ENCODE measurements around the gene EMCN. TPM values are rescaled to one million over a fixed set of nuclear protein-coding genes. Genes with fewer than 3 reads are reported as not detected.

The EMCN gene
- total and polyA plus RNA-seq, 2 of the 8 experiments (the other 6 are each of a cell fraction or from before 2014, with no cell fraction given) = not detected

DNA sequence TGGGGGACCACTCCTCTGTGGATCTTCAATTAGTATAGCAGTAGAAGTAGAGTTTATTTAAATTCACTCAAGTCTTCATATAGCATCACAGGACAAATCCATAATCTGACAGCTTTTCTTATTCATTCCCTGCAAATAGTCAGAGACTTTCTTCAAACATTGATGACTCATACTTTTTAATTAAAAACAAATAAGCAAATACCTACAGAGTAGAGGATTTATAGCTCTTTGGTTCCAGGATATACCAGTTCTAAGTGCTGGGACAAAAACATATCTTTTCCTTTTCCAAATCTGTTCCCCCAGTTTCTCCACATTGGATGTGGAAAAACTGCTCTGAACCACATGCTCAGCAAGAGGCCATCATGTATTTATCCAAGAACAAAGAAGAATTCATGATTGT, 24.1 kb downstream of the EMCN start:
- Histone ChIP-seq H2BK15ac (ENCODE audit: low read length) (no peak overlapping the region), H2BK120ac (replicated peaks; ENCODE audit: low read depth, low read length) (no peak overlapping the region), H3K36me3 (ENCODE audit: control insufficient read depth in 2 of 4, insufficient read depth in 4 of 4, low read length in 3 of 4) (no peaks in the 10 kb centered on the region), H3K23ac (ENCODE audit: insufficient read length) (no peak overlapping the region), H3K56ac (replicated peaks; ENCODE audit: insufficient read length, low read depth, low read length) (no peak overlapping the region), H2BK12ac (ENCODE audit: low read depth, low read length) (no peak overlapping the region), H3K4me1 (replicated peaks in 1 of 4; ENCODE audit: control insufficient read depth in 3 of 4, insufficient read depth in 4 of 4, low read length in 3 of 4) (no peaks in the 10 kb centered on the region), H3K79me2 (ENCODE audit: control insufficient read depth in 1 of 2, insufficient read depth in 2 of 2, low read length in 2 of 2) (no peaks in the 10 kb centered on the region), H3K27ac (ENCODE audit: low read depth, low read length) (no peak overlapping the region), H3K14ac (ENCODE audit: insufficient read length) (no peak overlapping the region), H3K79me1 (ENCODE audit: low read depth, low read length) (no peaks in the 10 kb centered on the region), H3K4me3 (ENCODE audit: extremely low read depth in 1 of 4, insufficient read depth in 2 of 4, low read depth in 3 of 4, low read length in 4 of 4) (no peak overlapping the region), H2BK20ac (ENCODE audit: low read length) (no peak overlapping the region), H3K4me2 (ENCODE audit: insufficient read depth in 1 of 2, low read depth in 2 of 2, low read length in 2 of 2) (no peak overlapping the region), H4K5ac (ENCODE audit: insufficient read length, low read depth, low read length) (no peak overlapping the region), H3K18ac (ENCODE audit: extremely low read depth, low read length) (no peak overlapping the region), H3K23me2 (ENCODE audit: low read depth, low read length) (no peaks in the 10 kb centered on the region), H3K9ac (replicated peaks in 1 of 4; ENCODE audit: extremely low read depth in 1 of 4, low read depth in 3 of 4, low read length in 3 of 4) (no peak overlapping the region), H2AFZ (ENCODE audit: low read length) (no peak overlapping the region), H2AK5ac (ENCODE audit: low read depth, low read length) (no peak overlapping the region), H3K4ac (replicated peaks; ENCODE audit: insufficient read length, low read depth, low read length) (no peak overlapping the region), H4K91ac (replicated peaks; ENCODE audit: insufficient read length, low read length) (no peak overlapping the region), H4K8ac (ENCODE audit: extremely low read depth, insufficient read depth, low read length) (no peak overlapping the region), H3K9me3 (ENCODE audit: insufficient read depth in 2 of 2, low read depth in 1 of 2, low read length in 1 of 2) (no peaks in the 10 kb centered on the region), H3K27me3 (replicated peaks in 1 of 4; ENCODE audit: control insufficient read depth in 3 of 4, extremely low read depth in 1 of 4, insufficient read depth in 3 of 4, low read length in 3 of 4) (no peaks in the 10 kb centered on the region), H2BK5ac (ENCODE audit: low read depth, low read length) (no peak overlapping the region), H4K20me1 (replicated peaks in 1 of 2; ENCODE audit: control insufficient read depth in 1 of 2, insufficient read depth in 2 of 2, low read length in 2 of 2) (no peaks in the 10 kb centered on the region)
- ChIA-PET CTCF (ENCODE audit: partially characterized antibody) (no interaction called here), POLR2A (ENCODE audit: partially characterized antibody) (no interaction called here)
- TF ChIP-seq TAF1 (IDR thresholded peaks at IDR 0.05; ENCODE audit: low read depth, low read length) = no peak
- no peak for TF ChIP-seq POU5F1 (IDR thresholded peaks at IDR 0.05; ENCODE audit: low read depth, low read length)
- TF ChIP-seq EZH2 (IDR thresholded peaks at IDR 0.05; ENCODE audit: low read depth, low read length, severe bottlenecking) = no peak
- no peak for TF ChIP-seq HDAC2 (IDR thresholded peaks at IDR 0.05; ENCODE audit: borderline replicate concordance in 1 of 2, low read depth in 2 of 2, low read length in 2 of 2)
- TF ChIP-seq KDM4A (IDR thresholded peaks at IDR 0.05; ENCODE audit: low read depth, low read length, severe bottlenecking) = no peak
- TF ChIP-seq SRF (IDR thresholded peaks at IDR 0.05; ENCODE audit: low read depth, low read length) = no peak
- no peak for TF ChIP-seq ASH2L (IDR thresholded peaks at IDR 0.05; ENCODE audit: low read length)
- no peak for TF ChIP-seq BCL11A (IDR thresholded peaks at IDR 0.05; ENCODE audit: low read depth in 2 of 2, low read length in 2 of 2)
- TF ChIP-seq KDM1A (IDR thresholded peaks at IDR 0.05; ENCODE audit: borderline replicate concordance, low read length) = no peak
- TF ChIP-seq SIN3A (conservative IDR thresholded peaks at IDR 0.05 in 1 of 2, IDR thresholded peaks at IDR 0.05 in 1 of 2; ENCODE audit: low read depth in 1 of 2, low read length in 2 of 2) = no peak
- no peak for TF ChIP-seq SIRT6 (IDR thresholded peaks at IDR 0.05; ENCODE audit: low read length)
- no peak for TF ChIP-seq POLR2A (IDR thresholded peaks at IDR 0.05; ENCODE audit: control extremely low read depth in 1 of 2, low read depth in 2 of 2, low read length in 2 of 2)
- TF ChIP-seq TAF7 (optimal IDR thresholded peaks at IDR 0.05; ENCODE audit: borderline replicate concordance, low read depth, low read length) = no peak
- FAIRE-seq (no peak), DNase-seq (ENCODE audit: low read depth in 1 of 2, low spot score in 2 of 2) (no peak)
